HepG2 (cell line): ENCODE results near the gene STYXL1. TPM values are rescaled to one million over a fixed set of nuclear protein-coding genes. Genes with fewer than 3 reads are reported as not detected.
A peak's percentile ranks its signal among the peaks of the same experiment; 100 is the strongest.

Source experiments
- ATAC-seq: fragments of 200-7000 bp; cut with Tn5 transposase; 3 replicates; pipeline ENCODE4 v1.9.1; 2020; ENCODE audit warnings: mild to moderate bottlenecking, moderate library complexity
- BruUV-seq: library from RNA; stranded (reverse); fragments of 400-500 nt; replicated peaks from 2 replicates; lab custom pipeline; 2021; lab: Mats Ljungman, UMichigan
- CTCF ChIA-PET: fragments of 300-600 bp; formaldehyde crosslinking; extraction: SDS; loops from one replicate; lab custom pipeline; 2021; ENCODE audit warnings: low total read pairs, inconsistent platforms, low intra/inter-chr PET ratio; lab: Yijun Ruan, JAX
- POLR2A ChIA-PET: fragments of 350-600 bp; sonication (Branson Sonifier 250); formaldehyde crosslinking; loops from one replicate; lab custom pipeline; 2020; ENCODE audit warnings: antibody characterized with exemption, inconsistent platforms; lab: Yijun Ruan, JAX
- DNase-seq: peaks from one replicate; pipeline ENCODE4 v3.0.0-alpha.2; 2015; ENCODE audit warnings: low spot score
- FAIRE-seq: peaks from 3 replicates; lab custom pipeline; 2011; peaks lifted over from hg19 to GRCh38; lab: Jason Lieb, UNC
- H2AFZ ChIP-seq: one replicate; pipeline ENCODE4 v1.6.1; 2011; ENCODE audit warnings: low read length, inconsistent platforms
- H3K27ac ChIP-seq: fragments of 300-600 bp; 3 replicates; pipeline ENCODE4 v1.8.0; 2011; ENCODE audit warnings: mixed run types, mild to moderate bottlenecking, mixed read lengths, low read length, inconsistent platforms; ENCODE audit not compliant: insufficient read depth; ENCODE audit errors: extremely low read length
- H3K27me3 ChIP-seq, 2 experiments: fragments of 200-600 bp in 1 of 2; 2 replicates in 1 of 2; 3 replicates in 1 of 2; pipeline versions ENCODE4 v1.6.0 to v1.8.0; 2011; ENCODE audit warnings: low read length in 2 of 2, mild to moderate bottlenecking in 2 of 2, moderate library complexity in 2 of 2, inconsistent platforms in 1 of 2; ENCODE audit not compliant: insufficient read depth in 2 of 2, control insufficient read depth in 1 of 2
- H3K36me3 ChIP-seq, 2 experiments: fragments of 200-600 bp in 1 of 2; replicated peaks in 1 of 2; 2 replicates in 1 of 2; 3 replicates in 1 of 2; pipeline versions ENCODE4 v1.5.1 to v1.8.0; 2011; ENCODE audit warnings: low read length in 2 of 2, inconsistent platforms in 1 of 2; ENCODE audit not compliant: insufficient read depth in 2 of 2, control insufficient read depth in 1 of 2
- H3K4me1 ChIP-seq: 2 replicates; pipeline ENCODE4 v1.5.1; 2012; ENCODE audit warnings: low read length, inconsistent platforms; ENCODE audit not compliant: insufficient read depth
- H3K4me2 ChIP-seq: 2 replicates; pipeline ENCODE4 v1.6.0; 2011; ENCODE audit warnings: low read depth, low read length, inconsistent platforms
- H3K4me3 ChIP-seq, 3 experiments: fragments of 200-600 bp in 1 of 3; sonication (generic), shearing (Covaris generic) in 1 of 3; replicated peaks in 1 of 3; 2 replicates each; pipeline ENCODE4 v1.5.1; 2011 to 2016; ENCODE audit warnings: low read length in 3 of 3, inconsistent platforms in 2 of 3, low read depth in 2 of 3, mild to moderate bottlenecking in 2 of 3, control low read depth in 1 of 3, mixed read lengths in 1 of 3; ENCODE audit not compliant: insufficient read depth in 1 of 3
- H3K79me2 ChIP-seq: one replicate; pipeline ENCODE4 v1.6.1; 2011; ENCODE audit warnings: low read length, inconsistent platforms; ENCODE audit not compliant: insufficient read depth
- H3K9ac ChIP-seq: 2 replicates; pipeline ENCODE4 v1.6.0; 2011; ENCODE audit warnings: mild to moderate bottlenecking, low read depth, low read length, inconsistent platforms; ENCODE audit not compliant: insufficient read depth
- H3K9me3 ChIP-seq: 2 replicates; pipeline ENCODE4 v1.5.1; 2012; ENCODE audit warnings: mild to moderate bottlenecking, low read length
- H4K20me1 ChIP-seq: 2 replicates; pipeline ENCODE4 v1.6.0; 2011; ENCODE audit warnings: inconsistent platforms, mild to moderate bottlenecking, low read length, moderate library complexity; ENCODE audit not compliant: insufficient read depth
- AGO2 ChIP-seq: fragments of 200-400 bp; formaldehyde crosslinking; optimal IDR thresholded peaks from 2 replicates; pipeline ENCODE3; 2017; ENCODE audit warnings: mild to moderate bottlenecking, low read depth, low read length, moderate library complexity
- BCL6 ChIP-seq: IDR thresholded peaks from 2 replicates; pipeline ENCODE4 v1.6.1; 2016; ENCODE audit warnings: missing genetic modification reagents, missing compliant biosample characterization
- BCLAF1 ChIP-seq: fragments of 450-650 bp; IDR thresholded peaks from 2 replicates; pipeline ENCODE4 v1.6.1; 2017; ENCODE audit warnings: mild to moderate bottlenecking
- E2F1 ChIP-seq: sonication (generic); formaldehyde crosslinking; IDR thresholded peaks from 2 replicates; pipeline ENCODE4 v1.5.0; 2020; ENCODE audit warnings: missing genetic modification reagents
- FOXO1 ChIP-seq: sonication (generic); formaldehyde crosslinking; IDR thresholded peaks from 2 replicates; pipeline ENCODE4 v1.4.0; 2020; ENCODE audit warnings: missing genetic modification reagents
- GZF1 ChIP-seq: sonication (generic); formaldehyde crosslinking; IDR thresholded peaks from 2 replicates; pipeline ENCODE4 v1.5.1; 2020; ENCODE audit warnings: mild to moderate bottlenecking, missing genetic modification reagents
- RARG ChIP-seq: sonication (generic); formaldehyde crosslinking; IDR thresholded peaks from 2 replicates; pipeline ENCODE4 v1.4.0; 2020; ENCODE audit warnings: low read depth, mild to moderate bottlenecking, missing genetic modification reagents
- RXRA ChIP-seq: sonication (generic); formaldehyde crosslinking; IDR thresholded peaks from 2 replicates; pipeline ENCODE4 v1.5.1; 2020; ENCODE audit warnings: missing genetic modification reagents
- SP140L ChIP-seq: sonication (generic); formaldehyde crosslinking; IDR thresholded peaks from 2 replicates; pipeline ENCODE4 v1.4.0; 2020; ENCODE audit warnings: missing genetic modification reagents, borderline replicate concordance
- USF2 ChIP-seq, 2 experiments: sonication (generic) in 1 of 2; formaldehyde crosslinking in 1 of 2; IDR thresholded peaks; 2 replicates each; pipeline versions ENCODE4 v1.5.1 to v1.6.1; 2011 to 2020; ENCODE audit warnings: borderline replicate concordance in 1 of 2, low read depth in 1 of 2, low read length in 1 of 2, mild to moderate bottlenecking in 1 of 2, missing genetic modification reagents in 1 of 2, moderate library complexity in 1 of 2
- ZBTB33 ChIP-seq: sonication (generic); formaldehyde crosslinking; IDR thresholded peaks from 2 replicates; pipeline ENCODE4 v1.4.0; 2020; ENCODE audit warnings: missing genetic modification reagents
- ZNF160 ChIP-seq: sonication (generic); formaldehyde crosslinking; IDR thresholded peaks from 2 replicates; pipeline ENCODE4 v1.8.0; 2022; ENCODE audit warnings: mild to moderate bottlenecking, inconsistent platforms, missing genetic modification reagents
- ZNF333 ChIP-seq: sonication (generic); formaldehyde crosslinking; IDR thresholded peaks from 2 replicates; pipeline ENCODE4 v1.4.0; 2020; ENCODE audit warnings: mild to moderate bottlenecking, missing genetic modification reagents, borderline replicate concordance
- ZNF430 ChIP-seq: sonication (generic); formaldehyde crosslinking; IDR thresholded peaks from 2 replicates; pipeline ENCODE4 v1.9.0; 2021; ENCODE audit warnings: mild to moderate bottlenecking, missing genetic modification reagents
- ZSCAN20 ChIP-seq: sonication (generic); formaldehyde crosslinking; IDR thresholded peaks from 2 replicates; pipeline ENCODE4 v1.4.0; 2020; ENCODE audit warnings: missing genetic modification reagents, mild to moderate bottlenecking, borderline replicate concordance
- WGBS: methylation state at CpG from one replicate; pipeline ENCODE4 v1.1.6; 2017; ENCODE audit warnings: low lambda C conversion rate; 5-methylcytosine and 5-hydroxymethylcytosine counted together
- in situ Hi-C: cut with HindIII; loops from 2 replicates; pipeline ENCODE4 v1.10.0; 2017; ENCODE audit warnings: low pct_unique_long_range_greater_than_20kb; ENCODE audit not compliant: extremely low pct_ligation_motif_present
- intact Hi-C: fragments of 100-400 bp; cut with micrococcal nuclease; formaldehyde crosslinking; loops from one replicate; pipeline ENCODE4 v1.10.0; 2022; ENCODE audit not compliant: unreplicated experiment
- polyA plus RNA-seq, 8 experiments: library from polyadenylated mRNA; depleted of rRNA in 3 of 8; stranded (reverse) in 7 of 8; unstranded in 1 of 8; fragments of >200 nt; fragmentation: Illumina TruSeq in 4 of 8; extraction: Trizol in 4 of 8; gene quantifications; 2 replicates each; pipeline versions ENCODE4 v1.2.1 to v1.2.3, GENCODE V29; 2011 to 2016; ENCODE audit warnings: low read depth in 4 of 8, missing spikeins in 1 of 8, mixed read lengths in 1 of 8; ENCODE audit not compliant: insufficient read depth in 1 of 8
- total RNA-seq, 5 experiments: library from RNA; depleted of rRNA; stranded (reverse); fragments of >200 nt; fragmentation: Illumina TruSeq; extraction: Trizol; gene quantifications; 2 replicates each; pipeline ENCODE4 v1.2.3, GENCODE V29; 2016; ENCODE audit warnings: low read depth in 1 of 5

The STYXL1 gene
- total and polyA plus RNA-seq, 2 of the 13 experiments (the other 11 are each of a cell fraction or from before 2014, with no cell fraction given) = 23.9 to 38.3 TPM

DNA sequence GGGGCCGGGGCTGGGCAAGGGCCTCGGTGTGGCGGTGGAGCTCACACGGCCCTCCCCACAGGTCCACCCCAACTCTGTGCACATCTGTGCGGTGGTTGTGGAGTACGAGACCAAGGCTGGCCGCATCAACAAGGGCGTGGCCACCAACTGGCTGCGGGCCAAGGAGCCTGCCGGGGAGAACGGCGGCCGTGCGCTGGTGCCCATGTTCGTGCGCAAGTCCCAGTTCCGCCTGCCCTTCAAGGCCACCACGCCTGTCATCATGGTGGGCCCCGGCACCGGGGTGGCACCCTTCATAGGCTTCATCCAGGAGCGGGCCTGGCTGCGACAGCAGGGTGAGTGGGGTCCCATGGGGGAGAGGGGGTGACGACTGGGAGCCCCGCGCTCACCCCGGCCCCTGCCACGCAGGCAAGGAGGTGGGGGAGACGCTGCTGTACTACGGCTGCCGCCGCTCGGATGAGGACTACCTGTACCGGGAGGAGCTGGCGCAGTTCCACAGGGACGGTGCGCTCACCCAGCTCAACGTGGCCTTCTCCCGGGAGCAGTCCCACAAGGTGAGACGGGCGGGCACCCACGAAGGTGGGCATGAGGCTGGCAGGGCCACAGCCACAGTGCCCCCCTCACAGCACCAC, 62.2 kb downstream of the STYXL1 start:
- H3K4me3 ChIP-seq = no peak overlapping the region
- BruUV-seq = no TSS peak
- in situ Hi-C loops = no loop called here
- H3K79me2 ChIP-seq = no peaks in the 10 kb centered on the region
- peaks cover 4% of the 10 kb centered on the region; the same call in 1 of the 2 replicates for H4K20me1 ChIP-seq
- no peak overlapping the region for H3K9ac ChIP-seq
- intact Hi-C loops = no loop called here
- DNase-seq (no peak), ATAC-seq (peak; percentile 2; the same call in 1 of the 3 replicates), FAIRE-seq (no peak)
- H3K4me2 ChIP-seq = no peak overlapping the region
- no peak overlapping the region for H3K27ac ChIP-seq
- no peaks in the 10 kb centered on the region for H3K27me3 ChIP-seq
- ChIA-PET POLR2A (interaction anchor here (1.3 to 1.5 kb wide), 2 partner anchors 8 to 69 kb away, joined by 3 to 6 read pairs; no protein-coding TSS in a partner anchor), CTCF (no interaction called here)
- peaks cover 42 to 72% of the 10 kb centered on the region in 2 experiments for H3K36me3 ChIP-seq
- peaks cover 12% of the 10 kb centered on the region for H3K4me1 ChIP-seq
- H2AFZ ChIP-seq = no peak overlapping the region
- 95% methylated on average over 24 of the region's 41 CpGs for WGBS
- no peaks in the 10 kb centered on the region for H3K9me3 ChIP-seq
- no peak for TF ChIP-seq E2F1
- TF ChIP-seq ZBTB33 (CRISPR knock-in tag) = peak; percentile 69
- no peak for TF ChIP-seq USF2 (IDR thresholded peaks at IDR 0.05; ENCODE audit: low read depth, low read length)
- TF ChIP-seq USF2 (CRISPR knock-in tag; IDR thresholded peaks at IDR 0.05; ENCODE audit: borderline replicate concordance) = no peak
- TF ChIP-seq SP140L (CRISPR knock-in tag) = no peak
- TF ChIP-seq FOXO1 (CRISPR knock-in tag) = no peak
- TF ChIP-seq AGO2 = peak; percentile 88
- no peak for TF ChIP-seq ZNF430 (CRISPR knock-in tag)
- TF ChIP-seq RARG (CRISPR knock-in tag) = no peak
- no peak for TF ChIP-seq ZNF333 (CRISPR knock-in tag)
- no peak for TF ChIP-seq GZF1 (CRISPR knock-in tag)
- no peak for TF ChIP-seq BCLAF1
- no peak for TF ChIP-seq BCL6 (CRISPR knock-in tag)
- no peak for TF ChIP-seq ZNF160 (CRISPR knock-in tag)
- no peak for TF ChIP-seq RXRA
- TF ChIP-seq ZSCAN20 (CRISPR knock-in tag) = no peak
